Gastrocnemius medialis (tissue), 4 donors: ENCODE data around the gene LRRC8E. TPM values are rescaled to one million over a fixed set of nuclear protein-coding genes. Genes with fewer than 3 reads are reported as not detected.

Experiments
- ATAC-seq, 2 donors: fragments of 150-250 bp; one replicate each; pipeline ENCODE4 v1.9.1; 2016
- DNase-seq, 2 donors: peaks; one replicate each; pipeline ENCODE4 v3.0.0-alpha.2; 2019
- H3K27ac ChIP-seq, 4 donors: fragments of 200-600 bp; sonication (generic); 1 replicate in 1 of 4; 2 replicates in 3 of 4; pipeline ENCODE4 v1.5.1; 2016 to 2018; ENCODE audit warnings: mild to moderate bottlenecking in 2 of 4, moderate library complexity in 1 of 4
- H3K27me3 ChIP-seq, 3 donors: fragments of 200-600 bp; sonication (generic) in 2 of 3; 1 replicate in 1 of 3; 2 replicates in 2 of 3; pipeline versions ENCODE4 v1.5.1 to v1.6.0; 2016 to 2019; ENCODE audit warnings: mild to moderate bottlenecking in 1 of 3, moderate library complexity in 1 of 3
- H3K36me3 ChIP-seq, 2 donors: fragments of 200-600 bp; sonication (generic) in 1 of 2; one replicate each; pipeline ENCODE4 v1.5.1; 2017 to 2018
- H3K4me1 ChIP-seq, 2 donors: fragments of 200-600 bp; sonication (generic) in 1 of 2; one replicate each; pipeline ENCODE4 v1.5.1; 2016 to 2017; ENCODE audit warnings: mild to moderate bottlenecking in 2 of 2
- H3K4me3 ChIP-seq, 4 donors: fragments of 200-600 bp; sonication (generic) in 3 of 4; 1 replicate in 1 of 4; 2 replicates in 3 of 4; pipeline ENCODE4 v1.5.1; 2016 to 2019; ENCODE audit warnings: mild to moderate bottlenecking in 2 of 4
- H3K9me3 ChIP-seq, 3 donors: fragments of 200-600 bp; sonication (generic) in 2 of 3; 1 replicate in 1 of 3; 2 replicates in 2 of 3; pipeline ENCODE4 v1.5.1; 2016 to 2019
- POLR2A ChIP-seq, 2 donors: fragments of 450-650 bp; IDR thresholded peaks; one replicate each; pipeline ENCODE4 v1.6.1; 2017; ENCODE audit warnings: antibody characterized with exemption in 2 of 2, mild to moderate bottlenecking in 2 of 2, moderate library complexity in 2 of 2
- in situ Hi-C, 4 donors: fragments of 200-750 bp; cut with MboI; loops; one replicate each; pipeline versions ENCODE4 v1.15.0 to v1.8.0; 2017; ENCODE audit warnings: low sequenced_read_pairs in 4 of 4
- intact Hi-C: fragments of 100-400 bp; cut with DNase I; formaldehyde crosslinking; loops from one replicate; pipeline ENCODE4 v1.15.1; 2023; ENCODE audit warnings: low total_unique reads
- total RNA-seq, 4 donors: library from RNA; depleted of rRNA; stranded (reverse); fragments of >200 nt; gene quantifications; one replicate each; pipeline versions ENCODE4 v1.1.0 to v1.2.3, GENCODE V29; 2016
- TF ChIP-seq, protein P1 (sequence below), 5 experiments: fragments of 450-650 bp in 3 of 5; fragments of 200-600 bp in 2 of 5; sonication (generic) in 2 of 5; IDR thresholded peaks in 4 of 5; conservative IDR thresholded peaks in 1 of 5; 1 replicate in 4 of 5; 2 replicates in 1 of 5; pipeline ENCODE4 v1.5.1; 2016 to 2019; ENCODE audit warnings: antibody characterized with exemption in 5 of 5, mild to moderate bottlenecking in 3 of 5, moderate library complexity in 3 of 5

Gene LRRC8E
- total RNA-seq, 4 donors from 2014 or later = 2.1 TPM; not detected in 3

DNA sequence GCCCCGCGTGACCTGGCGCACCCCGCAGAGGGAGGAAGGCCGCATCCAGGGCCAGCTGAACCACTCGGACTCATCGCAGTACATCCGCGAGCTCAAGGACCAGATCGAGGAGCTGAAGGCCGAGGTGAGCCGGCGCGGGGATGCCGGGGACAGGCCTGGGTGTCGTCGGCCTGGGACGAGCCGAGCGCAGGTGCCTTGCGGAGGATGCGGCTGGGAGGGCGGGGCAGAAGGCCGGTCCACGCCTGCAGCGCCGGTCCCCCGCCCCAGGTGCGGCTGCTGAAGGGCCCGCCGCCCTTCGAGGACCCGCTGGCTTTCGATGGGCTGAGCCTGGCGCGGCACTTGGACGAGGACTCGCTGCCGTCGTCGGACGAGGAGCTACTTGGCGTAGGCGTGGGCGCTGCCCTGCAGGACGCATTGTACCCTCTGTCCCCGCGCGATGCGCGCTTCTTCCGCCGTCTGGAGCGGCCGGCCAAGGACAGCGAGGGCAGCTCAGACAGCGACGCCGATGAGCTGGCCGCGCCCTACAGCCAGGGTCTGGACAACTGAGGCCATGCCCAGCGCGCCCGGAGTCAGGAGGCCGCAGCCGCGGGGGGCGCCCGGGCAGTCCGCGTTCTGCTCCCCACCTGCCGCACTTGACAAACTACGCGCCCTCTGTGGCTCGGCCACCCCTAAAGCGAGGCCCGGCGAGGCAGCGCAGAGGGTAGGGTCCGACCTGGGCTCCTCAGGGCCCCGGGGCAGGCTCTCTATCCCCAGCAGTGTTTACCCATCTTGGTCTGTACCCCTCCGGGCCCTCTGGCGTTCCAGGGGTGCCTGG, 24.9 kb upstream of the LRRC8E start:
- ATAC-seq = no peak
- in situ Hi-C loops = no loop called here

DNA sequence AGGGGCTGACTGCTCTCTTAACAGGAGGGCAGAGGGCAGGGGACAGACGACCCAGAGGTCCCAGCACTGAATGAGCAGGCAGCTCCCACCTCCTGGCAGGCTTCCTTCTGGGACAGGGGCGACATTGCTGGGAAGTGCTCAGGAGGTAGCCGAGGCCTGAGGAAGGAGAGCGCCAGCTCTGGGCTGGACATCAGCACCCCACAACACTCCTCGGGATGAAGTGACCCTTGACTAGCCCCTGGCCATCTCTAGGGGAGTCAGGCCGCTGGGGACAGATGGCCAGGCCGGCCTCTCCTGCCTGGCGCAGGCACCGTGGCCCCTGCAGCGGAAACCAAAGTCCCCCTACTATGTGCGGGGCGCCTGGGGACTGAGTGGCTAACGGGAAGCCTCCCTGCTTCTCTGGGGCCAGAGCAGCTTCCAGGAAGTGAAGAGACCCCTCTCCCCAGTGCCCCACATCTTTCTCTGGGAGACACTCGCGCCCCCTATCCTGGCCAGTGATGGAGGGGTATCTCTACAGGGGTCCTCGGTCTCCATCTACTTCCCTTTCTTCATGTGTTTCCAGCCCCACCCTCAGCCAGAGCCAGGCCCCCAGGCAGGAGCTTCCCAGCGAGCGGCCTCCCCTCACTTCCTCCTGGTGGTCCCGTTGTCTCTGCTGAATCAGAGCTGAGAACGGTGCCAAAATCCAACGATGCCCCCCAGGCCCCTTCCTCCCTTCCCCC, 24.2 kb upstream of the LRRC8E start:
- intact Hi-C loops = no loop called here
- no peak overlapping the region for H3K27ac ChIP-seq
- H3K4me1 ChIP-seq = peaks cover 0 to 8% of the 10 kb centered on the region in 2 donors
- no peaks in the 10 kb centered on the region for H3K36me3 ChIP-seq
- DNase-seq (no peak), ATAC-seq (no peak)
- peaks cover 40 to 70% (median 61%) of the 10 kb centered on the region in 3 donors for H3K27me3 ChIP-seq
- H3K9me3 ChIP-seq = no peaks in the 10 kb centered on the region
- H3K4me3 ChIP-seq = no peak overlapping the region
- no peak for TF ChIP-seq POLR2A (IDR thresholded peaks at IDR 0.05)
- TF ChIP-seq, protein P1, sequence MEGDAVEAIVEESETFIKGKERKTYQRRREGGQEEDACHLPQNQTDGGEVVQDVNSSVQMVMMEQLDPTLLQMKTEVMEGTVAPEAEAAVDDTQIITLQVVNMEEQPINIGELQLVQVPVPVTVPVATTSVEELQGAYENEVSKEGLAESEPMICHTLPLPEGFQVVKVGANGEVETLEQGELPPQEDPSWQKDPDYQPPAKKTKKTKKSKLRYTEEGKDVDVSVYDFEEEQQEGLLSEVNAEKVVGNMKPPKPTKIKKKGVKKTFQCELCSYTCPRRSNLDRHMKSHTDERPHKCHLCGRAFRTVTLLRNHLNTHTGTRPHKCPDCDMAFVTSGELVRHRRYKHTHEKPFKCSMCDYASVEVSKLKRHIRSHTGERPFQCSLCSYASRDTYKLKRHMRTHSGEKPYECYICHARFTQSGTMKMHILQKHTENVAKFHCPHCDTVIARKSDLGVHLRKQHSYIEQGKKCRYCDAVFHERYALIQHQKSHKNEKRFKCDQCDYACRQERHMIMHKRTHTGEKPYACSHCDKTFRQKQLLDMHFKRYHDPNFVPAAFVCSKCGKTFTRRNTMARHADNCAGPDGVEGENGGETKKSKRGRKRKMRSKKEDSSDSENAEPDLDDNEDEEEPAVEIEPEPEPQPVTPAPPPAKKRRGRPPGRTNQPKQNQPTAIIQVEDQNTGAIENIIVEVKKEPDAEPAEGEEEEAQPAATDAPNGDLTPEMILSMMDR (IDR thresholded peaks at IDR 0.05 in 4 of 5, conservative IDR thresholded peaks at IDR 0.05 in 1 of 5) = no peak
- in situ Hi-C loops = no loop called here

More for the DNA sequence above, 24.9 kb upstream of the LRRC8E start:
- Histone ChIP-seq H3K9me3 (no peaks in the 10 kb centered on the region), H3K4me3 (no peak overlapping the region), H3K27ac (no peak overlapping the region), H3K4me1 (peaks cover 0 to 2% of the 10 kb centered on the region in 2 donors), H3K27me3 (peaks cover 35 to 64% (median 56%) of the 10 kb centered on the region in 3 donors), H3K36me3 (no peaks in the 10 kb centered on the region)
- intact Hi-C loops = no loop called here
- TF ChIP-seq, protein P1 (IDR thresholded peaks at IDR 0.05 in 4 of 5, conservative IDR thresholded peaks at IDR 0.05 in 1 of 5) = no peak
- TF ChIP-seq POLR2A (IDR thresholded peaks at IDR 0.05) = no peak
- no peak for DNase-seq

DNA sequence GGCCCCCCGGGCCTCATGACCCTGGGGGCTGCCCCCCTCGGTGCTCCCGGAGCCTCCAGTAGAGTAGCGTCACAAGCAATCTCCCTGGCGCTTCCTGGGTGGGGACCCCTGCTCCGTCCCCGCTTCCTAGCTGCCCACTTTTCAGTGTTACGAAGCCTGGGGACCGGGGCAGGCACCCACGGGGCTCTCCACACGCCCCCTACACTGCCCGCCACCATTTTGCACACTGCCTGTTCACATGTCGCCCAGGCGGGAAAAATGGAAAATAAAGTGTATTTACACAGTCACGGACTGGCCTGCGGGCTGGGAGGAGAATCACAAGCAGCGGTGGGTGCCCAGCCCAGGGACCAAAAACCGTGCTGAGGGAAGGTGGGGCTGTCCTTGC, 23.6 kb upstream of the LRRC8E start:
- Histone ChIP-seq H3K9me3 (no peaks in the 10 kb centered on the region), H3K4me3 (no peak overlapping the region), H3K27ac (no peak overlapping the region), H3K36me3 (no peaks in the 10 kb centered on the region), H3K27me3 (peaks cover 40 to 69% (median 61%) of the 10 kb centered on the region in 3 donors), H3K4me1 (peaks cover 5 to 8% of the 10 kb centered on the region in 2 donors)
- intact Hi-C loops (no loop called here), in situ Hi-C loops (no loop called here)
- no peak for DNase-seq
- ATAC-seq = no peak
- no peak for TF ChIP-seq POLR2A (IDR thresholded peaks at IDR 0.05)
- TF ChIP-seq, protein P1 (IDR thresholded peaks at IDR 0.05 in 4 of 5, conservative IDR thresholded peaks at IDR 0.05 in 1 of 5) = no peak

DNA sequence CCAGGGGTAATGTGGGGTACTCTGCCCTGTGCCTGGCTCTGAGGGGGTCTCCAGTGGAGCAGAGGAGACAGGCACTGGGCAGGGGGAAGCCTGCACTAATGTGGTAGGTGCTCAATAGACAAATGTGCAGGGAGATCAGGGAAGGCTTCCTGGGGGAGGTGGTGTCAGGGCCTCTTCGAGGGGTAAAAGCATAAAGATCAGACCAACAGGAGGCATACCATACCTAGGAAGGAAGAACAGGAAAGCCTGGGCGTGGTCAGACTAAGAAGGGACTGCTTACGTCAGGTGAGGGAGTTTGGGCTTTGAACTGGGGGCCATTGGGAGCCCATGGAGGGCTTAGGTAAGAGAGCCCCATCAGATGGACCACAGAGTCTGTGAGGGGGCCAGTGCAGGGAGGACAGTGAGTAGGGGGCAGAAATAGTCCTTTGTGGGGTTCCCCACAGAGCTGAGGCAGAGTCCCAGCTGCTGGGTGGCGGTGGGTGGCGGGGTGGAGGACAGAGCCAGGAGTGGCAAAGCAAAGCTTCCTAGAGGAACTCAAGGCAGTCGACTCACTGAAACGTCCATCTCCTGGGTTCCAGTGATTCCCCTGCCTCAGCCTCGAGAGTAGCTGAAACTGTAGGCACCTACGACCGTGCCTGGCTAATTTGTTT, 22.9 kb upstream of the LRRC8E start:
- Histone ChIP-seq H3K9me3 (no peaks in the 10 kb centered on the region), H3K27ac (no peak overlapping the region), H3K4me1 (peaks cover 7 to 8% of the 10 kb centered on the region in 2 donors), H3K4me3 (no peak overlapping the region), H3K36me3 (no peaks in the 10 kb centered on the region), H3K27me3 (peaks cover 40 to 65% (median 61%) of the 10 kb centered on the region in 3 donors)
- ATAC-seq (no peak), DNase-seq (no peak)
- intact Hi-C loops (no loop called here), in situ Hi-C loops (no loop called here)
- TF ChIP-seq, protein P1 (IDR thresholded peaks at IDR 0.05 in 4 of 5, conservative IDR thresholded peaks at IDR 0.05 in 1 of 5) = no peak
- TF ChIP-seq POLR2A (IDR thresholded peaks at IDR 0.05) = no peak
